HG03342 (cell line): ENCODE measurements around the gene AOPEP.

Source experiments
- ATAC-seq: cut with Tn5 transposase; IDR thresholded peaks from one replicate; pipeline ENCODE4 v1.9.1; 2021; ENCODE audit warnings: mild to moderate bottlenecking, moderate library complexity; ENCODE audit not compliant: unreplicated experiment

The AOPEP gene

GRCh38 chr9:94760010-94760409, 33.5 kb downstream of the AOPEP start:
- no peak for ATAC-seq

- no peak for ATAC-seq
Measured at GRCh38 chr9:94760660-94761059, 34.2 kb downstream of the AOPEP start.

DNA sequence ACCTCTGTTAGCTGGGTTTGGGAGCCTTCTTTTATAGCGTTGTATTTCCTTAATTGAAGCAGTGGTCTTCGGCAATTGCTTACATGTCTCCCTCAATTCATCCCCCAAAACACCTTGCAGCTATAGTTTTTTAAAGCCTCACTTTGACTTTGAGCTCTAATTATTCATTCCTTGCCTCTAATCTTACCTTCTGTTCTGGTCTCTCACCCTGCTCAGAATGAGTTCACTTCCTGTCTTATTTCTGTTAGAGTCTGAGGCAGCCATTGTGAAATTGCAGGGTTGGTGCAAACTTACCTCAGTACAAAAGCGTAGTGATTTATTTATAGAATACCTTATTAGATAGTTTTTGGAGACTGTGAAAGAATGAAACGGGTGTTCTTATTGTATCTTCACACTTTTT, 35.0 kb downstream of the AOPEP start:
- no peak for ATAC-seq

GRCh38 chr9:94767331-94768072, 41.0 kb downstream of the AOPEP start:
- ATAC-seq, result no peak

GRCh38 chr9:94768766-94769165, 42.3 kb downstream of the AOPEP start:
- no peak for ATAC-seq

DNA sequence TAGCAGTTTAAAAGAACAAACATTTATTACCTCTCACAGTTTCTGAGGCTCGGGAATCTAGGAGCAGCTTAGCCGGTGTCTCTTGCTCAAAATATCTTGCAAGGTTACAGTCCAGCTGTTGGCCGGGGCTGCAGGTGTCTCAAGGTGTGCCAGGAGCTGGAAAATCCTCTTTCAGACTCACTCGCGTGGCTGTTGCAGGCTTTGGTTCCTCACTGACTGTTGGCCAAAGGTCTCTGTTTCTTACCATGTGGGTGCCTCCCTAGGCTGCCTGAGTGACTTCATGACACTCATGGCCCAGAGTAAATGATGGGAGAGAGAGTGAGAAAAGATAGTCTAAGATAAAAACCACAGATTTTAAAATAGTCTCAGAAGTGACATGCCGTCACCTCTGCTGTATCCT, 43.8 kb downstream of the AOPEP start:
- ATAC-seq, result no peak

DNA sequence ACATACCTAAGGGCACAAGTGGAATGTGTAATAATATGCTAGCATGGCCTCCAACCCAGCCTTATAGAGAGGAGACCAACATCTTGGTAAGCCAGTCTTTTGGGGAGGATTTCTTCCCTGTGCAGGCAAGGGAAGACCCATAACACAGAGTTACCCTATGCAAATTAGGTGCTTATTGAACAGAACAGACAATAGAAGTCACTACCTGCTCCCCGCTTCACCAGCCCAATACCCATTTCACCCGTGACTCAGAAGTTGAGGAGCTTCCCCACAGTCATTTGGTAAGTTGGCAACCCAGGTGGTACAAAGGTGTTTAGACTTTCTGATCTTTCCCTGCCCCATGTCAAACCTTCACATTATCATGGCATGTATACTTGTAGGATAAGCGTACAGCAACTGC, 44.6 kb downstream of the AOPEP start:
- no peak for ATAC-seq

DNA sequence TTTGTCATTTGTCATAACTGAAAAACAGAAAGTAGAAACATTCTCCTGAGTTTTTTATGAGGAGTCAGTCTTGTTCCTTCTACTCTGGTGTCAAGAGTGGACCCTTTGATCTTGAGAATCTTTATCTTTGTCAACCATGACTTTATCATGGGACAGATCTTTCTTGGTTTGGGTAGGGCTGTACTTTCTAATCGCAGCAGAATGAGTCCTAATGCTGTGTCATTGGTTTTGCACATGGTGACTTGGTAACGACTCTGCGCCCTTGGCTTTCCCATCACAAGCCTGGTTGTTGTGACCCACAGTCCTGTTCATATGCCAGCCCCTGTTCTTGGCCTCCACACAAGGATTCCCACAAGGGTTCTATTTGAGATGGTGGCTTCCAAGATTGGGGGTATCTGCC, 45.6 kb downstream of the AOPEP start:
- ATAC-seq, result no peak

GRCh38 chr9:94772639-94773303, 46.3 kb downstream of the AOPEP start:
- ATAC-seq, result no peak

GRCh38 chr9:94773655-94774054, 47.2 kb downstream of the AOPEP start:
- ATAC-seq, result no peak

- ATAC-seq, result no peak
Measured at GRCh38 chr9:94778013-94778412, 51.5 kb downstream of the AOPEP start.

DNA sequence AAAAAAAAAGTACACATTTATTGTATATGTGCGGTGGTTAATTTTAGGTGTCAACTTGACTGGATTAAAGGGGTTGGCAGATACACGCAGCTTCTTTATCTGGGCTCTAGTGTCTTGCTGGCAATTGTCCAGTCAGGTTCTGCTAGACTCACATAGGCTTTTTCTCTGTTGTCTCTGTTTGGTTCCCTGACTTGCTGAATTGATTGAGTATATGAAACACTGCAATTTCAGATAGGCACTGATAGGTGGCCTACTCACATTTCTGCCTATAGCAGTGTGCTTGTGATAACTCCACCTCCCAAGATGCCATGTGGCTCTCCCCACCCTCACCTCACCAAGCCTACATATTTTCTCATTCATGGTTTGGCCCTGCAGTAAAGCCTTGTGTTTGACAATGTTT, 52.5 kb downstream of the AOPEP start:
- ATAC-seq, result no peak

GRCh38 chr9:94779693-94780290, 53.3 kb downstream of the AOPEP start:
- ATAC-seq, result no peak

GRCh38 chr9:94780516-94780950, 54.0 kb downstream of the AOPEP start:
- no peak for ATAC-seq

- ATAC-seq, result no peak
Measured at GRCh38 chr9:94782355-94783101, 56.0 kb downstream of the AOPEP start.

GRCh38 chr9:94783102-94783682, 56.7 kb downstream of the AOPEP start:
- ATAC-seq, result no peak

DNA sequence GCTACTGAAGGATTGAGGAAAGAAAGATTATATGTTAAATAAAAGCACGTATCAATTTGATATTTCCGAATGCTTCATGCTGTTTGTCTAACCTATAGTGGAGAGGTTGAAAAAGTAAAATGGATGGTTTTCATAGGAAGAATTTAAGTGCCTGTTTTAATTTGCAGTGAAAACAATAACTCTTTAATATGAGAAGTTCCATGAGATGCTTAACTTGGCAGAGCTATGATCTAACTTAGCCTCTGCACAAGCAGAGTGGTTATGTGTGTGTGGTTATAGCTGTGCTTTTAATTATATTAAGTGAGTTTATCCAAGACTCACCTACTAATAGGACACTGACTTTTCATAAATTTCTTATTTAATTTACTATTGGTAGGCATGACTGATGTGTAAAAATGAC, 57.4 kb downstream of the AOPEP start:
- ATAC-seq, result no peak

DNA sequence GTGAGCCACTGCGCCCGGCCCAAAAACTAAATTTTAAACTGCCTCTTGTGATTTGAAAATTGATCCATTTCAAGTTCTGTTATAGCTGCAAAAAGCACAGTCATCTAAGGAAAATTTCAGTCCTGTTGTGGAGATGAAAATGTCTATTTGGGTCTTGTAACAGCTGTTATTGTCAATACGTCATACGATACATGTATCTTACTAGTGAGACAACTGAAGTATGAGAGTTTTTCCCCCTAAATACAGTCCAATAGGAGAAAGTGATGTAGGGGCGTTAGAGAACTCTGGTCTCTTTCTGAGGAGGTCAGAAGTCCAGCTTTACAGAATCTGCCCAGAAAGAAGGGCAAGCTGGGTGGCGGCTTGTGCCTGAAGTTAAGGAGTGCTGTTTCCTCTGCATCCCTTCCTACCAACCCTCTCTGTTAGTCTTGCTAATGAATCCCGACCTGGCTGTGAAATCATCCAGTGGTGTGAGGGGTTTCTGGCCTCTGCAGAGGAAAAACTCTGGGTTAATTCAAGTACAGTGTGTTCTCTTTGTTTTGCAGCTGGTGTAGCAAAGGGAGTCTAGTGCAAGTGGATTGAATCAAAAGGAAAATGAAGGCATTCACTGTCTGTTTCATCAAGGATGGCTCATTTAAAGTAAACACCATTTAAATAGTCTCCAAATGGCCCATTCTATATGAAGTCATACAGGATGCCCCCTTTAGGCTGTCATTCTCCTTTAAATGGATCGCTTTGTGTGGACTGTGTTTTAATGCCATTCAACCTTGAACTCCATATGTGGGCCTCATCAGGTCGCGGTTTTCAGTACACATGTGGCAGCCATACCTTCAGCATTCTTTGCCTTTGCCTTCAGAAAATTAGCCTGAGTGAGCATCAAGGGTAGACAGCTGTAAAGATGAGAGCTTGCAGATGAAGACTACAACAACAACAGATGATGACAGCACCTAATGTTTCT, 59.0 kb downstream of the AOPEP start:
- ATAC-seq, result no peak

DNA sequence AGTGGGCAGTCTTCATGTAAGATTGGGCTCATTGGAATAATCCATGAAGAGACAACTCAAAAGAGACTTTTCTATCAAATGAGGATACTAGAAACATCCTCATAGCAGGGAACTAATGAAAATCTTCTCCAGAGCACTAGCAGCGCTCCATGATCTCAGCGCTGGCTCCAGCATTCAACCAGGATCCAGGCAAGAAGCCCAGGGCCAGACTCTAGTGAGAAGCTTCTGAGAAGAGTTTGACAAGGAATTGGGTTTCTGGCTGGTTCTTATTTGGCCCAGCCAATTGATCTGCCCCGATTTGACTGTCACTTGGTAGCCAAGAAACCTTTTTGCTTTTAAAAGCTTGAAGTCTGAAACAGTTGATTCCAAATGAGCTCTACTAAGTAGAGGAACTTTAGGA, 60.1 kb downstream of the AOPEP start:
- ATAC-seq, result no peak

- no peak for ATAC-seq
Measured at GRCh38 chr9:94787266-94787665, 60.8 kb downstream of the AOPEP start.
